A673 (cell line): ENCODE results near the gene MTMR2.

ENCODE experiments used
- EZH2 ChIP-seq: fragments of 200-600 bp; sonication (generic); IDR thresholded peaks from 2 replicates; pipeline ENCODE4 v1.6.1; 2017; ENCODE audit warnings: borderline replicate concordance, low read depth, mild to moderate bottlenecking, mixed read lengths, antibody characterized with exemption, low read length; ENCODE audit not compliant: poor library complexity, severe bottlenecking
- TF ChIP-seq, protein P1 (sequence below): fragments of 300-800, 200-600 bp; sonication (generic); conservative IDR thresholded peaks from 2 replicates; pipeline ENCODE4 v1.5.1; 2017; ENCODE audit warnings: low read depth, mild to moderate bottlenecking, antibody characterized with exemption, low read length, moderate library complexity, mixed read lengths

DNA sequence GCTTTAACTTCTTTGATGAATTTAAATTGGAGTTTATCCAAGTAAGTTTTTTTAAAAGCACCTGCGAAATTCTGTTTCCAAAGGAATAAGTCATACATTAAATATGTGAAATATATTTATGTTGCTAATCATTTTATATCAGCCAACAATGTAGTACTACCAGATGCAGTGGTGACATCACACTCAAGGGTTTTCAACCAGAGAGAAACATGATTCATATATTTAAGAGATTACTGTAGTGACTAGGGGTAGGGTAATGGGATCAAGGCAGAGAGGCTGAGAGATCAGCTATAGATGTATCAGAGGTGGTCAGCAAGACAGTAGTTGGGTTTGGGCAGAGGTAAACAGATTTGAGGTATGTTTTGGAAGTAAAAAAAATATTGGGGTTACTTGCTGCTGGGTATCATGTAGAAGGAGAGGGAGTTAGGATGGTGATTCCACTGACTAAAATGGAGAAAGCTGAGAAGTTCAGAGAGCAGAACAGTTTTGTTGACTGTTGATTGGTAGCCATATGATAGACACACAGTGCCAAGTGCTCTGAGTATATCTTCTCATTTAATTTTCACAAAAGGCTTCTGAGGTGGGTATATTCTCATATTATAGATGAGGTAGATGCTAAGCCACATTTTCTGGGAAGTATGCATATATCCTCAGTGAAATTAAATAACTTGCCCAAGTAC, 94.2 kb downstream of the MTMR2 start:
- TF ChIP-seq, protein P1, sequence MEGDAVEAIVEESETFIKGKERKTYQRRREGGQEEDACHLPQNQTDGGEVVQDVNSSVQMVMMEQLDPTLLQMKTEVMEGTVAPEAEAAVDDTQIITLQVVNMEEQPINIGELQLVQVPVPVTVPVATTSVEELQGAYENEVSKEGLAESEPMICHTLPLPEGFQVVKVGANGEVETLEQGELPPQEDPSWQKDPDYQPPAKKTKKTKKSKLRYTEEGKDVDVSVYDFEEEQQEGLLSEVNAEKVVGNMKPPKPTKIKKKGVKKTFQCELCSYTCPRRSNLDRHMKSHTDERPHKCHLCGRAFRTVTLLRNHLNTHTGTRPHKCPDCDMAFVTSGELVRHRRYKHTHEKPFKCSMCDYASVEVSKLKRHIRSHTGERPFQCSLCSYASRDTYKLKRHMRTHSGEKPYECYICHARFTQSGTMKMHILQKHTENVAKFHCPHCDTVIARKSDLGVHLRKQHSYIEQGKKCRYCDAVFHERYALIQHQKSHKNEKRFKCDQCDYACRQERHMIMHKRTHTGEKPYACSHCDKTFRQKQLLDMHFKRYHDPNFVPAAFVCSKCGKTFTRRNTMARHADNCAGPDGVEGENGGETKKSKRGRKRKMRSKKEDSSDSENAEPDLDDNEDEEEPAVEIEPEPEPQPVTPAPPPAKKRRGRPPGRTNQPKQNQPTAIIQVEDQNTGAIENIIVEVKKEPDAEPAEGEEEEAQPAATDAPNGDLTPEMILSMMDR, result no peak
- no peak for TF ChIP-seq EZH2
